Measurements from ENCODE around the gene SP3.

SP3 gene

GRCh38 chr2:174004905-174005605 lies 39.9 kb upstream of the SP3 start:
- no peak overlapping the region for H3K4me3 ChIP-seq (ENCODE audit: low read depth, low read length)
- H3K27me3 ChIP-seq (ENCODE audit: control insufficient read depth, insufficient read depth, low read length), result no peaks in the 10 kb centered on the region
- peaks cover 2% of the 10 kb centered on the region for H3K4me1 ChIP-seq (ENCODE audit: control insufficient read depth, insufficient read depth, low read length)
- no peaks in the 10 kb centered on the region for H3K36me3 ChIP-seq (ENCODE audit: control insufficient read depth, insufficient read depth, low read length)
- H3K9me3 ChIP-seq (ENCODE audit: control insufficient read depth, insufficient read depth, low read length), result no peaks in the 10 kb centered on the region
- H3K9ac ChIP-seq (ENCODE audit: low read depth, low read length), result no peak overlapping the region

GRCh38 chr2:174003720-174004695 lies 38.8 kb upstream of the SP3 start:
- Histone ChIP-seq H3K9me3 (ENCODE audit: control insufficient read depth, insufficient read depth, low read length) (no peaks in the 10 kb centered on the region), H3K27me3 (ENCODE audit: control insufficient read depth, insufficient read depth, low read length) (no peaks in the 10 kb centered on the region)

GRCh38 chr2:174002679-174003078 lies 37.5 kb upstream of the SP3 start:
- Histone ChIP-seq H3K4me3 (ENCODE audit: low read depth, low read length) (no peak overlapping the region), H3K4me1 (ENCODE audit: control insufficient read depth, insufficient read depth, low read length) (no peaks in the 10 kb centered on the region), H3K9ac (ENCODE audit: low read depth, low read length) (no peak overlapping the region), H3K36me3 (ENCODE audit: control insufficient read depth, insufficient read depth, low read length) (no peaks in the 10 kb centered on the region), H3K9me3 (ENCODE audit: control insufficient read depth, insufficient read depth, low read length) (no peaks in the 10 kb centered on the region), H3K27me3 (ENCODE audit: control insufficient read depth, insufficient read depth, low read length) (no peaks in the 10 kb centered on the region)

More at GRCh38 chr2:174003720-174004695, 38.8 kb upstream of the SP3 start:
- H3K9ac ChIP-seq (ENCODE audit: low read depth, low read length), result no peak overlapping the region
- H3K4me3 ChIP-seq (ENCODE audit: low read depth, low read length), result no peak overlapping the region
- no peaks in the 10 kb centered on the region for H3K36me3 ChIP-seq (ENCODE audit: control insufficient read depth, insufficient read depth, low read length)
- peaks cover 2% of the 10 kb centered on the region for H3K4me1 ChIP-seq (ENCODE audit: control insufficient read depth, insufficient read depth, low read length)

- Histone ChIP-seq H3K9ac (ENCODE audit: low read depth, low read length) (no peak overlapping the region), H3K36me3 (ENCODE audit: control insufficient read depth, insufficient read depth, low read length) (no peaks in the 10 kb centered on the region), H3K9me3 (ENCODE audit: control insufficient read depth, insufficient read depth, low read length) (no peaks in the 10 kb centered on the region), H3K4me1 (ENCODE audit: control insufficient read depth, insufficient read depth, low read length) (no peaks in the 10 kb centered on the region), H3K4me3 (ENCODE audit: low read depth, low read length) (no peak overlapping the region), H3K27me3 (ENCODE audit: control insufficient read depth, insufficient read depth, low read length) (no peaks in the 10 kb centered on the region)
These were observed 35.9 kb upstream of the SP3 start for GRCh38 chr2:174001107-174001506.

GRCh38 chr2:173999724-174000123 lies 34.6 kb upstream of the SP3 start:
- H3K4me1 ChIP-seq (ENCODE audit: control insufficient read depth, insufficient read depth, low read length), result no peaks in the 10 kb centered on the region
- H3K9ac ChIP-seq (ENCODE audit: low read depth, low read length), result no peak overlapping the region
- H3K9me3 ChIP-seq (ENCODE audit: control insufficient read depth, insufficient read depth, low read length), result no peaks in the 10 kb centered on the region
- H3K36me3 ChIP-seq (ENCODE audit: control insufficient read depth, insufficient read depth, low read length), result no peaks in the 10 kb centered on the region
- no peaks in the 10 kb centered on the region for H3K27me3 ChIP-seq (ENCODE audit: control insufficient read depth, insufficient read depth, low read length)
- H3K4me3 ChIP-seq (ENCODE audit: low read depth, low read length), result no peak overlapping the region

- no peak overlapping the region for H3K4me3 ChIP-seq (ENCODE audit: low read depth, low read length)
- no peaks in the 10 kb centered on the region for H3K36me3 ChIP-seq (ENCODE audit: control insufficient read depth, insufficient read depth, low read length)
- no peaks in the 10 kb centered on the region for H3K9me3 ChIP-seq (ENCODE audit: control insufficient read depth, insufficient read depth, low read length)
- no peaks in the 10 kb centered on the region for H3K27me3 ChIP-seq (ENCODE audit: control insufficient read depth, insufficient read depth, low read length)
- no peak overlapping the region for H3K9ac ChIP-seq (ENCODE audit: low read depth, low read length)
- no peaks in the 10 kb centered on the region for H3K4me1 ChIP-seq (ENCODE audit: control insufficient read depth, insufficient read depth, low read length)
These were observed 34.1 kb upstream of the SP3 start for GRCh38 chr2:173999272-173999671.

GRCh38 chr2:173998386-173998785 lies 33.2 kb upstream of the SP3 start:
- Histone ChIP-seq H3K4me3 (ENCODE audit: low read depth, low read length) (no peak overlapping the region), H3K9me3 (ENCODE audit: control insufficient read depth, insufficient read depth, low read length) (no peaks in the 10 kb centered on the region), H3K9ac (ENCODE audit: low read depth, low read length) (no peak overlapping the region), H3K4me1 (ENCODE audit: control insufficient read depth, insufficient read depth, low read length) (no peaks in the 10 kb centered on the region), H3K27me3 (ENCODE audit: control insufficient read depth, insufficient read depth, low read length) (no peaks in the 10 kb centered on the region), H3K36me3 (ENCODE audit: control insufficient read depth, insufficient read depth, low read length) (no peaks in the 10 kb centered on the region)

- Histone ChIP-seq H3K4me3 (ENCODE audit: low read depth, low read length) (no peak overlapping the region), H3K36me3 (ENCODE audit: control insufficient read depth, insufficient read depth, low read length) (no peaks in the 10 kb centered on the region), H3K9me3 (ENCODE audit: control insufficient read depth, insufficient read depth, low read length) (no peaks in the 10 kb centered on the region), H3K4me1 (ENCODE audit: control insufficient read depth, insufficient read depth, low read length) (no peaks in the 10 kb centered on the region), H3K9ac (ENCODE audit: low read depth, low read length) (no peak overlapping the region), H3K27me3 (ENCODE audit: control insufficient read depth, insufficient read depth, low read length) (no peaks in the 10 kb centered on the region)
These were observed 32.6 kb upstream of the SP3 start for GRCh38 chr2:173997753-173998152.

- no peaks in the 10 kb centered on the region for H3K4me1 ChIP-seq (ENCODE audit: control insufficient read depth, insufficient read depth, low read length)
- no peak overlapping the region for H3K9ac ChIP-seq (ENCODE audit: low read depth, low read length)
- H3K27me3 ChIP-seq (ENCODE audit: control insufficient read depth, insufficient read depth, low read length), result no peaks in the 10 kb centered on the region
- no peaks in the 10 kb centered on the region for H3K9me3 ChIP-seq (ENCODE audit: control insufficient read depth, insufficient read depth, low read length)
- H3K36me3 ChIP-seq (ENCODE audit: control insufficient read depth, insufficient read depth, low read length), result no peaks in the 10 kb centered on the region
- no peak overlapping the region for H3K4me3 ChIP-seq (ENCODE audit: low read depth, low read length)
These were observed 32.1 kb upstream of the SP3 start for GRCh38 chr2:173997269-173997668.

GRCh38 chr2:173996766-173997165 lies 31.6 kb upstream of the SP3 start:
- no peaks in the 10 kb centered on the region for H3K36me3 ChIP-seq (ENCODE audit: control insufficient read depth, insufficient read depth, low read length)
- H3K4me1 ChIP-seq (ENCODE audit: control insufficient read depth, insufficient read depth, low read length), result no peaks in the 10 kb centered on the region
- H3K9ac ChIP-seq (ENCODE audit: low read depth, low read length), result no peak overlapping the region
- H3K9me3 ChIP-seq (ENCODE audit: control insufficient read depth, insufficient read depth, low read length), result no peaks in the 10 kb centered on the region
- H3K27me3 ChIP-seq (ENCODE audit: control insufficient read depth, insufficient read depth, low read length), result no peaks in the 10 kb centered on the region
- no peak overlapping the region for H3K4me3 ChIP-seq (ENCODE audit: low read depth, low read length)

GRCh38 chr2:173993459-173993858 lies 28.3 kb upstream of the SP3 start:
- Histone ChIP-seq H3K36me3 (ENCODE audit: control insufficient read depth, insufficient read depth, low read length) (no peaks in the 10 kb centered on the region), H3K27me3 (ENCODE audit: control insufficient read depth, insufficient read depth, low read length) (no peaks in the 10 kb centered on the region), H3K4me1 (ENCODE audit: control insufficient read depth, insufficient read depth, low read length) (no peaks in the 10 kb centered on the region), H3K4me3 (ENCODE audit: low read depth, low read length) (no peak overlapping the region), H3K9me3 (ENCODE audit: control insufficient read depth, insufficient read depth, low read length) (no peaks in the 10 kb centered on the region), H3K9ac (ENCODE audit: low read depth, low read length) (no peak overlapping the region)

Measured in iPS-15b (cell line).